ENCODE data around the gene BACE2.

Gene BACE2

DNA sequence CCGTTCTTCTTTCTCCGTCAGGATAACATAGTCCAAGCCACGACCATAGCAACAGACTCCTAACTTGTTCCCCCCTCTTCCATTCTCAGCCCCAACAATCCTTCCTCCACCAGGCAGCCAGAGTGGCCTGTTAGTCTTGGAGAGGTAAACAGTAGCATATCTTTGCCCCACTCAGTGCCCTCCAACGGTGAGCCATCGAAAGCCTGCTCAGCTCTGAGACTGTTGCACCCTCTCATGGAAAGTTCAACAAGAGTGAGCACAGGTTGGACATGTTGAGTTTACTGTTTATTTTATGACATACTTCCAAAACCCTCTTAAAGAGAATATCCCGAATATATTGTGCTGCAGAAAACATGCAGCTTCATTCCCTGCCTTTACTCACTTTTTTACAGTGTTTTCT lies 30.1 kb upstream of the BACE2 start:
- H3K4me1 ChIP-seq (ENCODE audit: insufficient read depth, low read length): no peaks in the 10 kb centered on the region
- H3K4me3 ChIP-seq (ENCODE audit: low read length): no peak overlapping the region
- H3K36me3 ChIP-seq (ENCODE audit: insufficient read depth, low read depth, low read length): no peaks in the 10 kb centered on the region; the same call in 1 of the 2 replicates
- peaks cover 4% of the 10 kb centered on the region for H3K9me3 ChIP-seq (ENCODE audit: insufficient read depth, low read depth, low read length)
- H3K27ac ChIP-seq (ENCODE audit: low read length): no peak overlapping the region
- no peaks in the 10 kb centered on the region for H3K27me3 ChIP-seq (ENCODE audit: insufficient read depth, low read length)
- H3K9ac ChIP-seq (ENCODE audit: low read depth, low read length): no peak overlapping the region

- no peak overlapping the region for H3K9ac ChIP-seq (ENCODE audit: low read depth, low read length)
- H3K27ac ChIP-seq (ENCODE audit: low read length): no peak overlapping the region
- no peaks in the 10 kb centered on the region for H3K4me1 ChIP-seq (ENCODE audit: insufficient read depth, low read length)
- no peak overlapping the region for H3K4me3 ChIP-seq (ENCODE audit: low read length)
- peaks cover 4% of the 10 kb centered on the region for H3K9me3 ChIP-seq (ENCODE audit: insufficient read depth, low read depth, low read length)
- H3K27me3 ChIP-seq (ENCODE audit: insufficient read depth, low read length): no peaks in the 10 kb centered on the region
- no peaks in the 10 kb centered on the region; the same call in 1 of the 2 replicates for H3K36me3 ChIP-seq (ENCODE audit: insufficient read depth, low read depth, low read length)
These were observed 29.2 kb upstream of the BACE2 start for GRCh38 chr21:41138711-41139110.

DNA sequence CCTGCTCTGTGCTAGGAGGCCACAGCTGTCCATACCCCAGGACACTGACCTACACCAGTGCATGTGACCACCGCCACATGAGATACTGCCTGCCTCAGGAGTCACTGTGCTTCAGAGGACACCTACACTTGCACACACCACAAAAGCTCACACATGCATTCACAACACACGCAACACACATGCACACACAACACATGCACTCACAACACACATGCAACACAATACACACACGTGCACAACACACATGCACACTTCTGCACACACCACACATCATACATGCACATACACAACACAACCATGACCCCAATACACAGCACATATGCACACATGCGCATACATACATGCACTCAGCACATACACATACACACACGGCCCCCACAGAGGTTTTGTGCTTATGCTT lies 28.7 kb upstream of the BACE2 start:
- Histone ChIP-seq H3K9me3 (ENCODE audit: insufficient read depth, low read depth, low read length) (peaks cover 4% of the 10 kb centered on the region), H3K4me3 (ENCODE audit: low read length) (no peak overlapping the region), H3K27me3 (ENCODE audit: insufficient read depth, low read length) (no peaks in the 10 kb centered on the region), H3K9ac (ENCODE audit: low read depth, low read length) (no peak overlapping the region), H3K36me3 (ENCODE audit: insufficient read depth, low read depth, low read length) (no peaks in the 10 kb centered on the region; the same call in 1 of the 2 replicates), H3K4me1 (ENCODE audit: insufficient read depth, low read length) (no peaks in the 10 kb centered on the region), H3K27ac (ENCODE audit: low read length) (no peak overlapping the region)

DNA sequence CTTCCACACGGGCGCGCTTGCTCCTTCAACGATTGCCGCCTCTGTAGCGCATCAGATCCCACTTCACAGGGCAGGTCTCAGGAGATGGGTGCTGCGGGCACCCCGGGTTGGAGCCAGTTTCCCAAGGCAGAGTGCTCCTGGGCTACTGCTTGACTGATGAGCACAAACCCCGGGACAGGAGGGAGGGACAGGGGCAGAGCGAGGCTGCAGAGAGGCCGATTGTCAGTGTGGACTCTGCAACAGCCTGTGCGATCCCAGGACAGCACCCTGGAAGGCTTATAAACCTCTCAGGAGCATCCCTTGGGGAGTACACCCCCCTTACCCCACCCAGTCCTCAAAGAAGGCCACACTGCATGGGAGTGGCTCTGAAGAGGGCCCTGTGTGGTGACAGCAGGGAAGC lies 28.0 kb upstream of the BACE2 start:
- H3K27ac ChIP-seq (ENCODE audit: low read length): no peak overlapping the region
- no peaks in the 10 kb centered on the region for H3K27me3 ChIP-seq (ENCODE audit: insufficient read depth, low read length)
- no peaks in the 10 kb centered on the region; the same call in 1 of the 2 replicates for H3K36me3 ChIP-seq (ENCODE audit: insufficient read depth, low read depth, low read length)
- H3K9ac ChIP-seq (ENCODE audit: low read depth, low read length): no peak overlapping the region
- no peak overlapping the region for H3K4me3 ChIP-seq (ENCODE audit: low read length)
- no peaks in the 10 kb centered on the region for H3K4me1 ChIP-seq (ENCODE audit: insufficient read depth, low read length)
- H3K9me3 ChIP-seq (ENCODE audit: insufficient read depth, low read depth, low read length): peaks cover 4% of the 10 kb centered on the region

- Histone ChIP-seq H3K27ac (ENCODE audit: low read length) (no peak overlapping the region), H3K36me3 (ENCODE audit: insufficient read depth, low read depth, low read length) (no peaks in the 10 kb centered on the region; the same call in 1 of the 2 replicates), H3K9ac (ENCODE audit: low read depth, low read length) (no peak overlapping the region), H3K9me3 (ENCODE audit: insufficient read depth, low read depth, low read length) (peaks cover 4% of the 10 kb centered on the region), H3K4me1 (ENCODE audit: insufficient read depth, low read length) (no peaks in the 10 kb centered on the region), H3K4me3 (ENCODE audit: low read length) (no peak overlapping the region), H3K27me3 (ENCODE audit: insufficient read depth, low read length) (no peaks in the 10 kb centered on the region)
These were observed 26.9 kb upstream of the BACE2 start for GRCh38 chr21:41141031-41141457.

GRCh38 chr21:41142051-41142795 lies 25.7 kb upstream of the BACE2 start:
- H3K27ac ChIP-seq (ENCODE audit: low read length): no peak overlapping the region
- H3K36me3 ChIP-seq (ENCODE audit: insufficient read depth, low read depth, low read length): no peaks in the 10 kb centered on the region; the same call in 1 of the 2 replicates
- H3K9ac ChIP-seq (ENCODE audit: low read depth, low read length): no peak overlapping the region
- H3K4me3 ChIP-seq (ENCODE audit: low read length): no peak overlapping the region
- H3K9me3 ChIP-seq (ENCODE audit: insufficient read depth, low read depth, low read length): no peaks in the 10 kb centered on the region
- no peaks in the 10 kb centered on the region for H3K27me3 ChIP-seq (ENCODE audit: insufficient read depth, low read length)
- H3K4me1 ChIP-seq (ENCODE audit: insufficient read depth, low read length): peaks cover under 1% of the 10 kb centered on the region; the same call in 1 of the 2 replicates

- no peak overlapping the region for H3K4me3 ChIP-seq (ENCODE audit: low read length)
- H3K36me3 ChIP-seq (ENCODE audit: insufficient read depth, low read depth, low read length): no peaks in the 10 kb centered on the region; the same call in 1 of the 2 replicates
- H3K9ac ChIP-seq (ENCODE audit: low read depth, low read length): no peak overlapping the region
- H3K9me3 ChIP-seq (ENCODE audit: insufficient read depth, low read depth, low read length): no peaks in the 10 kb centered on the region
- no peak overlapping the region for H3K27ac ChIP-seq (ENCODE audit: low read length)
- H3K27me3 ChIP-seq (ENCODE audit: insufficient read depth, low read length): peaks cover 5% of the 10 kb centered on the region; the same call in 1 of the 2 replicates
- peaks cover 11% of the 10 kb centered on the region; the same call in 1 of the 2 replicates for H3K4me1 ChIP-seq (ENCODE audit: insufficient read depth, low read length)
These were observed 24.2 kb upstream of the BACE2 start for GRCh38 chr21:41143596-41144325.

GRCh38 chr21:41147096-41147978 lies 20.6 kb upstream of the BACE2 start:
- H3K4me1 ChIP-seq (ENCODE audit: insufficient read depth, low read length): peaks cover 11% of the 10 kb centered on the region; the same call in 1 of the 2 replicates
- H3K4me3 ChIP-seq (ENCODE audit: low read length): no peak overlapping the region
- H3K27me3 ChIP-seq (ENCODE audit: insufficient read depth, low read length): peaks cover 18% of the 10 kb centered on the region
- H3K27ac ChIP-seq (ENCODE audit: low read length): no peak overlapping the region
- no peak overlapping the region for H3K9ac ChIP-seq (ENCODE audit: low read depth, low read length)
- no peaks in the 10 kb centered on the region for H3K9me3 ChIP-seq (ENCODE audit: insufficient read depth, low read depth, low read length)
- H3K36me3 ChIP-seq (ENCODE audit: insufficient read depth, low read depth, low read length): no peaks in the 10 kb centered on the region

DNA sequence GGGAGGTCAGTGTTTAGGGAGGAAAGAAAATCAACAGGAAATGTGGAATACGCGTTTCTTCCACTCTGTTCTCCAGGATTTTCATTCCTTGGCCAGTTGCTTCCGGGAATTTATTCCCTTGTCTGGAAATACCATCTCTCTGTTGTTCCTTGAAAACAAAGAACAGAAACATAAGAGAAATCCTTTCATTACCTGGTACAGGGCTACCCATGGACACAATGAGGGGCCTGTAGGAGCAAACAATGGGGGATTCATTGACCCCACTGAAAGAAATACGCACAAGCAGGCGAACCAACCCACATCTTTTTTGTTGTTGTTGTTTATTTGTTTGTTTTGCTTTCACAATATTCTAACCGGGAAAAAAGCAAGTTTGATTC lies 20.0 kb upstream of the BACE2 start:
- Histone ChIP-seq H3K4me1 (ENCODE audit: insufficient read depth, low read length) (peaks cover 11% of the 10 kb centered on the region; the same call in 1 of the 2 replicates), H3K4me3 (ENCODE audit: low read length) (no peak overlapping the region), H3K9ac (ENCODE audit: low read depth, low read length) (no peak overlapping the region), H3K9me3 (ENCODE audit: insufficient read depth, low read depth, low read length) (no peaks in the 10 kb centered on the region), H3K36me3 (ENCODE audit: insufficient read depth, low read depth, low read length) (no peaks in the 10 kb centered on the region), H3K27me3 (ENCODE audit: insufficient read depth, low read length) (peaks cover 18% of the 10 kb centered on the region), H3K27ac (ENCODE audit: low read length) (no peak overlapping the region)

DNA sequence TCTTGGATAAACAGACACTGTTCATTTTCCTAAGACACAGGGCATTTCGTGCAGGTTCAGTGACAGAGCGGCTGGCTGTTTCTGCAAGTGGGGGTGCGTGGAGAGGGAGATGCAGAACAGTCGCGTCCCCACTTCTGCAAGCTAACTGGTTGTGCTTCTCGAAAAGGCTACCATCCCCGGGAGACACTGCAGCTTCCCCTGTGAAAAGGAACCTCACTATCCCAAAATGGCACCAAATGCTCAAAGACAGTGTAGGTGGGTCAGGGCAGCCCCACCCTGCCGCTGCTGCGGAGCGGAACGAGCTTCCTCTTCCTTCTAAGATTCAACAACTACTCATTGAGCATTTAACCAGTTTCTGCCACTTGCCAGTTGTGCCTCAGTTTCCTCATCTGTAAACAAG lies 19.2 kb upstream of the BACE2 start:
- no peak overlapping the region for H3K4me3 ChIP-seq (ENCODE audit: low read length)
- peaks cover 18% of the 10 kb centered on the region for H3K27me3 ChIP-seq (ENCODE audit: insufficient read depth, low read length)
- H3K36me3 ChIP-seq (ENCODE audit: insufficient read depth, low read depth, low read length): no peaks in the 10 kb centered on the region
- peaks cover 11% of the 10 kb centered on the region; the same call in 1 of the 2 replicates for H3K4me1 ChIP-seq (ENCODE audit: insufficient read depth, low read length)
- no peak overlapping the region for H3K9ac ChIP-seq (ENCODE audit: low read depth, low read length)
- H3K9me3 ChIP-seq (ENCODE audit: insufficient read depth, low read depth, low read length): no peaks in the 10 kb centered on the region
- no peak overlapping the region for H3K27ac ChIP-seq (ENCODE audit: low read length)

DNA sequence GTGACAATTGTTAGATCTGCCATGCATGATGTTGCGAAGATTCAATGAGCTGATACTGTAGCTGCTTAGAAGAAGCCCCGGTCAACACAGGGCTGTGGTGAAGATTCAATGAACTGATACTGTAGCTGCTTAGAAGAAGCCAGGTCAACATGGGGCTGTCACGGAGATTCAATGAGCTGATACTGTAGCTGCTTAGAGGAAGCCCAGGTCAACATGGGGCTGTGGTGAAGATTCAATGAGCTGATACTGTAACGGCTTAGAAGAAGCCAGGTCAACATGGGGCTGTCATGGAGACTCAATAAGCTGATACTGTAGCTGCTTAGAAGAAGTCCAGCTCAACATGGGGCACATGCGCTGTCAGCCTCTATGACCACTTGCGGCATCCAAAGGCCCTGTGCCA lies 18.8 kb upstream of the BACE2 start:
- Histone ChIP-seq H3K9me3 (ENCODE audit: insufficient read depth, low read depth, low read length) (no peaks in the 10 kb centered on the region), H3K4me3 (ENCODE audit: low read length) (no peak overlapping the region), H3K27me3 (ENCODE audit: insufficient read depth, low read length) (peaks cover 18% of the 10 kb centered on the region), H3K9ac (ENCODE audit: low read depth, low read length) (no peak overlapping the region), H3K27ac (ENCODE audit: low read length) (no peak overlapping the region), H3K4me1 (ENCODE audit: insufficient read depth, low read length) (peaks cover 11% of the 10 kb centered on the region; the same call in 1 of the 2 replicates), H3K36me3 (ENCODE audit: insufficient read depth, low read depth, low read length) (no peaks in the 10 kb centered on the region)
